SK-N-SH (cell line): ENCODE results near the gene CTCF. TPM values are rescaled to one million over a fixed set of nuclear protein-coding genes. Genes with fewer than 3 reads are reported as not detected.

ENCODE experiments used
- CTCF ChIA-PET: fragments of 300-600, 350-600 bp; formaldehyde crosslinking; extraction: SDS; loops from one replicate; lab custom pipeline; 2021; lab: Yijun Ruan, JAX
- POLR2A ChIA-PET: fragments of 350-600 bp; sonication (Branson Sonifier 250); formaldehyde crosslinking; extraction: SDS; loops from one replicate; lab custom pipeline; 2020; ENCODE audit warnings: antibody characterized with exemption, inconsistent platforms; lab: Yijun Ruan, JAX
- DNase-seq: peaks from one replicate; pipeline ENCODE4 v3.0.0; 2012
- H2AFZ ChIP-seq: fragments of 200-600 bp; sonication (generic); 2 replicates; pipeline ENCODE4 v1.8.1; 2016; ENCODE audit warnings: antibody characterized with exemption, mild to moderate bottlenecking, low read depth
- H3F3A ChIP-seq: fragments of 200-600 bp; sonication (generic); replicated peaks from 2 replicates; pipeline ENCODE3; 2016; ENCODE audit warnings: antibody characterized with exemption, mild to moderate bottlenecking; ENCODE audit not compliant: insufficient read depth
- H3K27ac ChIP-seq, 2 experiments: fragments of 200-500 bp in 1 of 2; fragments of 200-600 bp in 1 of 2; sonication (Bioruptor generic) in 1 of 2; sonication (generic), shearing (Covaris generic) in 1 of 2; 2 replicates each; pipeline versions ENCODE4 v1.5.1 to v1.6.1; 2014 to 2016; ENCODE audit warnings: low read depth in 2 of 2, inconsistent platforms in 1 of 2, low read length in 1 of 2, mild to moderate bottlenecking in 1 of 2, mixed read lengths in 1 of 2
- H3K27me3 ChIP-seq: fragments of 200-600 bp; sonication (generic), shearing (Covaris generic); 2 replicates; pipeline ENCODE4 v1.6.1; 2016; ENCODE audit warnings: mixed run types; ENCODE audit not compliant: insufficient read depth
- H3K36me3 ChIP-seq, 2 experiments: fragments of 200-500 bp in 1 of 2; fragments of 200-600 bp in 1 of 2; sonication (Bioruptor generic) in 1 of 2; sonication (generic) in 1 of 2; replicated peaks in 1 of 2; 2 replicates each; pipeline versions ENCODE3 to v1.5.1; 2014 to 2016; ENCODE audit warnings: low read length in 1 of 2, mild to moderate bottlenecking in 1 of 2; ENCODE audit not compliant: insufficient read depth in 2 of 2, control insufficient read depth in 1 of 2
- H3K4me1 ChIP-seq, 2 experiments: fragments of 200-500 bp in 1 of 2; fragments of 200-600 bp in 1 of 2; sonication (Bioruptor generic) in 1 of 2; sonication (generic), shearing (Covaris generic) in 1 of 2; 2 replicates each; pipeline versions ENCODE4 v1.5.1 to v1.6.1; 2014 to 2016; ENCODE audit warnings: low read depth in 1 of 2, low read length in 1 of 2, mixed run types in 1 of 2; ENCODE audit not compliant: insufficient read depth in 2 of 2, control insufficient read depth in 1 of 2
- H3K4me2 ChIP-seq: fragments of 200-600 bp; sonication (generic), shearing (Covaris generic); 2 replicates; pipeline ENCODE4 v1.6.1; 2017; ENCODE audit warnings: mixed run types
- H3K4me3 ChIP-seq, 2 experiments: fragments of 200-500 bp in 1 of 2; fragments of 200-600 bp in 1 of 2; sonication (Bioruptor generic) in 1 of 2; sonication (generic), shearing (Covaris generic) in 1 of 2; 2 replicates each; pipeline versions ENCODE4 v1.5.1 to v1.8.1; 2014 to 2016; ENCODE audit warnings: low read depth in 2 of 2, inconsistent platforms in 1 of 2, low read length in 1 of 2, mild to moderate bottlenecking in 1 of 2, mixed read lengths in 1 of 2, moderate library complexity in 1 of 2
- H3K79me2 ChIP-seq: fragments of 200-600 bp; sonication (generic); 2 replicates; pipeline ENCODE4 v1.8.1; 2017; ENCODE audit warnings: mild to moderate bottlenecking; ENCODE audit not compliant: insufficient read depth
- H3K9ac ChIP-seq: fragments of 200-600 bp; sonication (generic); 2 replicates; pipeline ENCODE4 v1.6.1; 2017; ENCODE audit warnings: mixed run types
- H3K9me2 ChIP-seq: fragments of 200-600 bp; sonication (generic); 2 replicates; pipeline ENCODE4 v1.6.1; 2017; ENCODE audit warnings: mixed run types
- H3K9me3 ChIP-seq: fragments of 200-600 bp; sonication (generic); 2 replicates; pipeline ENCODE4 v1.6.1; 2017; ENCODE audit warnings: mixed run types, mild to moderate bottlenecking, moderate library complexity
- H4K20me1 ChIP-seq: fragments of 200-600 bp; sonication (generic); 2 replicates; pipeline ENCODE4 v1.6.1; 2017; ENCODE audit warnings: mild to moderate bottlenecking, mixed run types; ENCODE audit not compliant: insufficient read depth
- CTCF ChIP-seq: fragments of 200-600 bp; sonication (generic); IDR thresholded peaks from 2 replicates; pipeline ENCODE4 v1.6.1; 2017; ENCODE audit warnings: antibody characterized with exemption, mild to moderate bottlenecking, moderate library complexity
- ELF1 ChIP-seq: IDR thresholded peaks from 2 replicates; pipeline ENCODE4 v1.4.0; 2012
- FOSL2 ChIP-seq: IDR thresholded peaks from 2 replicates; pipeline ENCODE4 v1.4.0; 2012; ENCODE audit warnings: low read depth, mild to moderate bottlenecking, moderate library complexity, borderline replicate concordance
- FOXJ3 ChIP-seq: sonication (generic); formaldehyde crosslinking; IDR thresholded peaks from 2 replicates; pipeline ENCODE4 v1.5.1; 2020; ENCODE audit warnings: mild to moderate bottlenecking, missing genetic modification reagents
- FOXM1 ChIP-seq: IDR thresholded peaks from 2 replicates; pipeline ENCODE4 v1.4.0; 2012; ENCODE audit warnings: low read depth, mild to moderate bottlenecking
- GABPA ChIP-seq: IDR thresholded peaks from 2 replicates; pipeline ENCODE4 v1.4.0; 2012; ENCODE audit warnings: low read depth, mild to moderate bottlenecking
- GATA2 ChIP-seq: sonication (generic); formaldehyde crosslinking; IDR thresholded peaks from 2 replicates; pipeline ENCODE4 v1.5.0; 2020; ENCODE audit warnings: mild to moderate bottlenecking, missing genetic modification reagents
- JUND ChIP-seq: IDR thresholded peaks from 2 replicates; pipeline ENCODE4 v1.4.0; 2012
- MXI1 ChIP-seq: IDR thresholded peaks from 2 replicates; pipeline ENCODE4 v1.6.1; 2012; ENCODE audit warnings: mild to moderate bottlenecking, low read depth, low read length, improper control_type of control experiment
- NRF1 ChIP-seq: IDR thresholded peaks from 2 replicates; pipeline ENCODE4 v1.6.1; 2012; ENCODE audit warnings: low read depth, mild to moderate bottlenecking, low read length
- RCOR1 ChIP-seq: fragments of 150-350 bp; IDR thresholded peaks from 2 replicates; pipeline ENCODE4 v1.6.1; 2017; ENCODE audit warnings: antibody characterized with exemption, low read length
- REST ChIP-seq: IDR thresholded peaks from 2 replicates; pipeline ENCODE4 v1.6.1; 2012; ENCODE audit warnings: mild to moderate bottlenecking, low read depth, low read length, moderate library complexity
- RFX5 ChIP-seq: IDR thresholded peaks from 2 replicates; pipeline ENCODE4 v1.6.1; 2012; ENCODE audit warnings: mild to moderate bottlenecking, improper control_type of control experiment, low read length
- TAF1 ChIP-seq: IDR thresholded peaks from 2 replicates; pipeline ENCODE4 v1.6.1; 2012; ENCODE audit warnings: low read depth, mild to moderate bottlenecking, low read length, moderate library complexity, borderline replicate concordance
- TCF12 ChIP-seq: IDR thresholded peaks from 2 replicates; pipeline ENCODE4 v1.4.0; 2012
- TEAD4 ChIP-seq: IDR thresholded peaks from 2 replicates; pipeline ENCODE4 v1.4.0; 2012; ENCODE audit warnings: mild to moderate bottlenecking, borderline replicate concordance; ENCODE audit not compliant: insufficient read depth
- USF1 ChIP-seq: IDR thresholded peaks from 2 replicates; pipeline ENCODE4 v1.4.0; 2012; ENCODE audit warnings: low read depth, borderline replicate concordance
- USF2 ChIP-seq: fragments of 150-350 bp; IDR thresholded peaks from 2 replicates; pipeline ENCODE4 v1.6.1; 2017; ENCODE audit warnings: antibody characterized with exemption, low read length, low read depth, borderline replicate concordance
- YY1 ChIP-seq: IDR thresholded peaks from 2 replicates; pipeline ENCODE4 v1.4.0; 2012; ENCODE audit warnings: low read depth, mild to moderate bottlenecking
- ZBTB33 ChIP-seq: IDR thresholded peaks from 2 replicates; pipeline ENCODE4 v1.4.0; 2012; ENCODE audit warnings: low read depth, borderline replicate concordance
- WGBS: methylation state at CpG from one replicate; pipeline ENCODE4 v1.1.6; 2017; ENCODE audit warnings: low lambda C conversion rate; 5-methylcytosine and 5-hydroxymethylcytosine counted together
- polyA plus RNA-seq, 3 experiments: library from polyadenylated mRNA; depleted of rRNA; stranded (reverse); fragments of >200 nt; gene quantifications; 2 replicates each; pipeline ENCODE4 v1.2.3, GENCODE V29; 2012
- TF ChIP-seq, protein P1 (sequence below): fragments of 150-350 bp; IDR thresholded peaks from 2 replicates; pipeline ENCODE4 v1.6.1; 2016; ENCODE audit warnings: mild to moderate bottlenecking, low read depth, low read length

The CTCF gene
- polyA plus RNA-seq, 1 of the 3 experiments (the other 2 are of a cell fraction) = 19.6 TPM

DNA sequence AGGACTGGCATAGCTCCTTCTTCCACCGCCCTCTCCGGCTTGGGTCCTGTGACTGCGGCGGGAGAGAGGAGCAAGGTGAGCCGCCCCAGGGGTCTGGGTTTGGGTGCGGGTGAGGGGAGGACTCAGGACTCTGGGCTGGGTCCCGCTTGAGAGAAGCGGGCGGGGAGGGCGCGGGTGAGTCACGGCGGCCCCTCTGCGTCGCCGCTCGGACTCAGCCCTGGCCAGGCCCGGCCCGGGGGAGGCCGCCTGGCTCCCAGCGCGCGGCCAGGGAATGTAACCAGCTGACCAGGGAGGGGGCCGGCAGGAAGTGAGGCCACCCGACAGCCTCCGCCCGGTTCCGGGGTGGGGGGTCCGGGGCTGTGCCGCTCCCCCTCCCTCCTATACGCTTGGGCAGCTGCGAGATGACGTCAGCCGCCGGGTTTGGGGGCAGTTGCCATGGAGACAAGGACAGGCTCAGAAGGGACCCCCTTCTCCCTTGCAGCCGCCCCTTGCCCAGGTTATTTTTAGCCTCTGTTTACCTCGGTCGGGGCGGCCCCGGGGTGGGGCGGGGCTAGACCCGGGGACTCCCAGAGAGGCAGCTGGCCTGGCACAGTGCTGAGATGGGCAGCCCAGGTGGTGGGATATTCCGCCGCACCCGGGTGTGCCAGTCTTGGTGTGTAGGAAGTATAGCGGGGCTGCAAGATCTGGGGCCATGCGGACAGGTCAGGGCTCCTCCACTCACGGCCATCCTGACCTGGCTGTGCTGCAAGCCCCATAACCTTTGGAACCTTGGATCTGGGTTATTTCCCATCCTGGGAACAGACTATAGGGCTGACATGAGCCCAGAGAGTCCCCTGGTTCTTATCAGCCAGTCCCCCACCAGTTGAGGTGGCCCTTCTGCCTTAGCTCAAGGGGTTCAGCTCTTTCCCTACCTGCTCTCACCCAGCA lies 32.0 kb upstream of the CTCF start:
- H3K9me2 ChIP-seq = no peaks in the 10 kb centered on the region
- WGBS = 16% methylated on average over 18 of the region's 48 CpGs
- H2AFZ ChIP-seq = no peak overlapping the region
- ChIA-PET POLR2A (interaction anchor here (1.0 to 2.5 kb wide), 5 partner anchors 9 to 315 kb away, joined by 3 to 10 read pairs (median 7); partner anchors contain the start of genes ACD, C16orf86, CTCF and ENKD1), CTCF (interaction anchor here (0.9 to 6.6 kb wide), 17 partner anchors 9 to 184 kb away, joined by 3 to 60 read pairs (median 5); partner anchors contain the start of genes ATP6V0D1, C16orf86, CARMIL2 and CTCF)
- peaks cover 0 to 4% of the 10 kb centered on the region in 2 experiments for H3K36me3 ChIP-seq
- no peaks in the 10 kb centered on the region for H3K9me3 ChIP-seq
- DNase-seq = peak; percentile 89
- H3K4me3 ChIP-seq = peak overlapping the region; percentile 77 to 99
- H3K4me2 ChIP-seq = peak overlapping the region; percentile 96
- H3F3A ChIP-seq = peaks cover 20% of the 10 kb centered on the region
- no peaks in the 10 kb centered on the region for H3K27me3 ChIP-seq
- peaks cover 21% of the 10 kb centered on the region in 2 experiments; a peak in 3 of 4 replicates for H3K4me1 ChIP-seq
- H4K20me1 ChIP-seq = peaks cover 50% of the 10 kb centered on the region
- peak overlapping the region; percentile 83; a peak in 3 of 4 replicates for H3K27ac ChIP-seq
- H3K9ac ChIP-seq = peak overlapping the region; percentile 88
- H3K79me2 ChIP-seq = peaks cover 63% of the 10 kb centered on the region
- TF ChIP-seq USF2 = no peak
- no peak for TF ChIP-seq NRF1
- no peak for TF ChIP-seq ZBTB33
- no peak for TF ChIP-seq REST
- TF ChIP-seq, protein P1, sequence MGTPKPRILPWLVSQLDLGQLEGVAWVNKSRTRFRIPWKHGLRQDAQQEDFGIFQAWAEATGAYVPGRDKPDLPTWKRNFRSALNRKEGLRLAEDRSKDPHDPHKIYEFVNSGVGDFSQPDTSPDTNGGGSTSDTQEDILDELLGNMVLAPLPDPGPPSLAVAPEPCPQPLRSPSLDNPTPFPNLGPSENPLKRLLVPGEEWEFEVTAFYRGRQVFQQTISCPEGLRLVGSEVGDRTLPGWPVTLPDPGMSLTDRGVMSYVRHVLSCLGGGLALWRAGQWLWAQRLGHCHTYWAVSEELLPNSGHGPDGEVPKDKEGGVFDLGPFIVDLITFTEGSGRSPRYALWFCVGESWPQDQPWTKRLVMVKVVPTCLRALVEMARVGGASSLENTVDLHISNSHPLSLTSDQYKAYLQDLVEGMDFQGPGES = no peak
- peak; percentile 72 for TF ChIP-seq GABPA
- TF ChIP-seq FOSL2 = peak; percentile 19; the same call in 1 of the 2 replicates
- TF ChIP-seq TAF1 = peak; percentile 44
- 0 out of 2 replicates have a peak, but pooled peaks have one; percentile 64 for TF ChIP-seq USF1
- no peak for TF ChIP-seq JUND
- TF ChIP-seq TEAD4 = no peak
- no peak for TF ChIP-seq TCF12
- no peak for TF ChIP-seq GATA2 (CRISPR knock-in tag)
- no peak for TF ChIP-seq CTCF
- TF ChIP-seq ELF1 = no peak; the same call in 1 of the 2 replicates
- peak; percentile 10; the same call in 1 of the 2 replicates for TF ChIP-seq MXI1
- peak; percentile 47; the same call in 1 of the 2 replicates for TF ChIP-seq RFX5
- TF ChIP-seq YY1 = no peak
- TF ChIP-seq FOXJ3 (CRISPR knock-in tag) = no peak
- TF ChIP-seq FOXM1 = no peak
- no peak for TF ChIP-seq RCOR1
